GM12872 (cell line): Measurements from ENCODE around the gene CYP27A1.

Source experiments
- CTCF ChIP-seq: IDR thresholded peaks from 3 replicates; pipeline ENCODE4 v1.5.1; 2011; ENCODE audit warnings: low read depth, mild to moderate bottlenecking, low read length, moderate library complexity; ENCODE audit not compliant: insufficient read depth

CYP27A1 gene

GRCh38 chr2:218781691-218782527, at the start of gene CYP27A1:
Gene CYP27A1 (plus strand): TSS chr2:218782147. CDS start chr2:218782183, 36 bp downstream.
- TF ChIP-seq CTCF: no peak

- TF ChIP-seq CTCF: no peak
These were observed 49.2 kb upstream of the CYP27A1 start for GRCh38 chr2:218732761-218733158.

GRCh38 chr2:218733171-218734021, 48.6 kb upstream of the CYP27A1 start:
- TF ChIP-seq CTCF: no peak

GRCh38 chr2:218734190-218734975, 47.6 kb upstream of the CYP27A1 start:
- no peak for TF ChIP-seq CTCF

- TF ChIP-seq CTCF: no peak
These were observed 45.4 kb upstream of the CYP27A1 start for GRCh38 chr2:218736531-218736930.

- no peak for TF ChIP-seq CTCF
These were observed 38.9 kb upstream of the CYP27A1 start for GRCh38 chr2:218743068-218743467.

GRCh38 chr2:218744615-218745014, 37.3 kb upstream of the CYP27A1 start:
- no peak for TF ChIP-seq CTCF
